ENCODE results near the gene ATP11B. TPM values are rescaled to one million over a fixed set of nuclear protein-coding genes. Genes with fewer than 3 reads are reported as not detected.

Gene ATP11B
- total RNA-seq, 1 experiment from 2014 or later, result 48.8 TPM

DNA sequence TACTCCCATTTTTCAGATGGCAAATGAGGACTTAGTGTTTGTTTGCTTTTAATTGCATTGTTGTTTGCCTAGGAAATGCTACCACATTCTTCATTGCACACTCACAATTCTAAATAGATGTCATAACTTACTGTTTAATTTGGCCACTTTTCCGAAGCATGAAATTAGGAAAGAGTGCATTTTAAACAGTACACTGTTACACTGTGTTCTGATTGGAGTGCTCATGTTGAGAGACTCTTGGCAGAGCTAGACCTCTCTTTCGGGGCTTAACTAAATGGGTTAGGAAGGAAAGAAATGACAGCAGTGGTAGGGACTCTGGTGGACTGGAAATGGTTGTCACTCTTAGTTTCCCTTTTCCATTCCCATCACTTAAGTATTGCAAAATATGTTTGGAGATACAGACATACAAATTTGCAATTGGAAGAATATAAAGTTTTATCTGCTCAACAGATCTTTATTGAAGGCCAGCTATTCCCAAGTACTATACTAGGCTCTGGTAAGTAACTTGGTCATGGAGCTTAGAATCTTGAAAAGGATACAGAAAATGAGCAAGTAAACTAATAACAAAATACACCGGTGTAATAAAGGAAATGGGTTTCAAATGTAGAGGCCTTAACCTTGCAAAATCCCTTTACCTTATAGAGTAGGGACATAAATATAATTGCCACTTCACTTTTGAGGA, 96.8 kb downstream of the ATP11B start:
- TF ChIP-seq EZH2phosphoT487 (IDR thresholded peaks at IDR 0.05; ENCODE audit: borderline replicate concordance, low read length) (no peak), EZH2 (IDR thresholded peaks at IDR 0.05; ENCODE audit: low read length, unreplicated experiment) (no peak)
- TF ChIP-seq, protein P1, sequence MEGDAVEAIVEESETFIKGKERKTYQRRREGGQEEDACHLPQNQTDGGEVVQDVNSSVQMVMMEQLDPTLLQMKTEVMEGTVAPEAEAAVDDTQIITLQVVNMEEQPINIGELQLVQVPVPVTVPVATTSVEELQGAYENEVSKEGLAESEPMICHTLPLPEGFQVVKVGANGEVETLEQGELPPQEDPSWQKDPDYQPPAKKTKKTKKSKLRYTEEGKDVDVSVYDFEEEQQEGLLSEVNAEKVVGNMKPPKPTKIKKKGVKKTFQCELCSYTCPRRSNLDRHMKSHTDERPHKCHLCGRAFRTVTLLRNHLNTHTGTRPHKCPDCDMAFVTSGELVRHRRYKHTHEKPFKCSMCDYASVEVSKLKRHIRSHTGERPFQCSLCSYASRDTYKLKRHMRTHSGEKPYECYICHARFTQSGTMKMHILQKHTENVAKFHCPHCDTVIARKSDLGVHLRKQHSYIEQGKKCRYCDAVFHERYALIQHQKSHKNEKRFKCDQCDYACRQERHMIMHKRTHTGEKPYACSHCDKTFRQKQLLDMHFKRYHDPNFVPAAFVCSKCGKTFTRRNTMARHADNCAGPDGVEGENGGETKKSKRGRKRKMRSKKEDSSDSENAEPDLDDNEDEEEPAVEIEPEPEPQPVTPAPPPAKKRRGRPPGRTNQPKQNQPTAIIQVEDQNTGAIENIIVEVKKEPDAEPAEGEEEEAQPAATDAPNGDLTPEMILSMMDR (conservative IDR thresholded peaks at IDR 0.05; ENCODE audit: low read depth, low read length), result no peak
- Histone ChIP-seq H3K9me2 (replicated peaks; ENCODE audit: low read length) (no peaks in the 10 kb centered on the region), H3K36me3 (ENCODE audit: low read depth, low read length) (no peaks in the 10 kb centered on the region), H2AFZ (ENCODE audit: low read length) (no peak overlapping the region), H3K4me2 (ENCODE audit: low read length) (peak overlapping the region; percentile 48), H3F3A (ENCODE audit: low read length, unreplicated experiment) (no peaks in the 10 kb centered on the region), H3K4me1 (ENCODE audit: insufficient read depth, low read length) (peaks cover 39% of the 10 kb centered on the region), H3K9ac (ENCODE audit: low read length) (no peak overlapping the region), H3K79me2 (ENCODE audit: low read length) (no peaks in the 10 kb centered on the region), H3K4me3 (ENCODE audit: low read length) (peak overlapping the region; percentile 4; the same call in 1 of the 2 replicates), H3K27me3 (ENCODE audit: low read length) (no peaks in the 10 kb centered on the region), H3K9me3 (ENCODE audit: low read length) (no peaks in the 10 kb centered on the region), H4K20me1 (ENCODE audit: low read length) (no peaks in the 10 kb centered on the region), H3K27ac (ENCODE audit: low read length) (peak overlapping the region; percentile 11)
- ATAC-seq, result peak; percentile 85
- intact Hi-C loops (cut with micrococcal nuclease), result loop anchor here (5.0 kb wide), 1 partner anchor 98 kb away; the partner anchor contains the start of gene ATP11B
- POLR2A ChIA-PET (ENCODE audit: unreplicated experiment), result interaction anchor here (0.7 kb wide), 1 partner anchor 18 kb away, joined by 3 read pairs; no protein-coding TSS in a partner anchor
- CTCF ChIA-PET, result no interaction called here
- DNase-seq, result peak; percentile 76
- TSS peak; percentile 28 for BruUV-seq (replicated peaks)

DNA sequence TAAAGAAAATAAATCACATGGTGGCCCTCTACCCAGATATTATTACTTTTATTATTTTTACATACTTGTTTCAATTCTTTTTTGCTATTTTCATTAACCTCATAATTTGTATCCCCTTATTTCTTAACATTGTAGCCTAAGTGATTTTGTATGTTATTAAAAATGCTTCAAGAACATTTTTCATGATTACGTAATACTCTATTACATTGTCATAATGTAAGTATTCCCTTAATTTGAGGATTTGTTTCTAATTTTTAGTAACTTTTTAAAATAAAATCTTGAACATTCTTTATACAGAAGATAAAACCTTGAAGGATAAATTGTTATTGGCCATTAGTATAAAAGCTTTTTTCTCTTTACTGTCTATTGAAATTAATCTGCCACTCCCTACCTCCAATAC, 98.1 kb downstream of the ATP11B start:
- Histone ChIP-seq H3K9me2 (replicated peaks; ENCODE audit: low read length) (no peaks in the 10 kb centered on the region), H3K4me1 (ENCODE audit: insufficient read depth, low read length) (peaks cover 27% of the 10 kb centered on the region), H4K20me1 (ENCODE audit: low read length) (no peaks in the 10 kb centered on the region), H3K9ac (ENCODE audit: low read length) (no peak overlapping the region), H3K27me3 (ENCODE audit: low read length) (no peaks in the 10 kb centered on the region), H2AFZ (ENCODE audit: low read length) (no peak overlapping the region), H3K79me2 (ENCODE audit: low read length) (no peaks in the 10 kb centered on the region), H3K9me3 (ENCODE audit: low read length) (no peaks in the 10 kb centered on the region), H3K27ac (ENCODE audit: low read length) (no peak overlapping the region), H3K36me3 (ENCODE audit: low read depth, low read length) (no peaks in the 10 kb centered on the region), H3K4me3 (ENCODE audit: low read length) (no peak overlapping the region), H3K4me2 (ENCODE audit: low read length) (no peak overlapping the region), H3F3A (ENCODE audit: low read length, unreplicated experiment) (no peaks in the 10 kb centered on the region)
- DNase-seq (no peak), ATAC-seq (no peak)
- intact Hi-C loops (cut with micrococcal nuclease), result no loop called here
- BruUV-seq (replicated peaks), result no TSS peak
- TF ChIP-seq EZH2 (IDR thresholded peaks at IDR 0.05; ENCODE audit: low read length, unreplicated experiment) (no peak), EZH2phosphoT487 (IDR thresholded peaks at IDR 0.05; ENCODE audit: borderline replicate concordance, low read length) (no peak)
- TF ChIP-seq, protein P1 (conservative IDR thresholded peaks at IDR 0.05; ENCODE audit: low read depth, low read length), result no peak
- POLR2A ChIA-PET (ENCODE audit: unreplicated experiment), result no interaction called here
- CTCF ChIA-PET, result no interaction called here

DNA sequence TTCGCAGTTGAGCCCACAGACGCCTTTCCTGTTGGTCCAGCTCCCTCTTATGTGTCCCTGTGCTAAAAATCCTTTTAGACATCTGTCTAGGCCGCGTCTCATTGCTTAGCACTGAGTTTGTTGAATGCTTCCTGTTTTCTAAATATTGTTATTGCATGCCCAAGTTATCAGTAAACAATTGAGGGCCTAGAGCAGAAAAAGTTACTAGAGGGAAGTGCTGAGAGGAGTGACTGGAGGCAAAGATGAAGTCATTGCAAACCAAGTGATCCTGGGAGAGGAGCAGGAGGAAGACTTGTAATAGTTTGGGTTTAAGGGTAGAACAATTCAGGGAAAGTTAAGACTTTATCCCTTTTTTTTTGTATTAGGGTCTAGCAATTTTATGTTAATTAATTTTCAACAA, 98.9 kb downstream of the ATP11B start:
- intact Hi-C loops (cut with micrococcal nuclease), result no loop called here
- H3K9me2 ChIP-seq (replicated peaks; ENCODE audit: low read length), result no peaks in the 10 kb centered on the region
- DNase-seq (no peak), ATAC-seq (no peak)
- CTCF ChIA-PET, result no interaction called here
- BruUV-seq (replicated peaks), result no TSS peak
- H3K36me3 ChIP-seq (ENCODE audit: low read depth, low read length), result no peaks in the 10 kb centered on the region
- no peak overlapping the region for H3K9ac ChIP-seq (ENCODE audit: low read length)
- POLR2A ChIA-PET (ENCODE audit: unreplicated experiment), result no interaction called here
- no peaks in the 10 kb centered on the region for H4K20me1 ChIP-seq (ENCODE audit: low read length)
- TF ChIP-seq EZH2phosphoT487 (IDR thresholded peaks at IDR 0.05; ENCODE audit: borderline replicate concordance, low read length), result no peak
- TF ChIP-seq, protein P1 (conservative IDR thresholded peaks at IDR 0.05; ENCODE audit: low read depth, low read length), result no peak
- TF ChIP-seq EZH2 (IDR thresholded peaks at IDR 0.05; ENCODE audit: low read length, unreplicated experiment), result no peak
- no peak overlapping the region for H3K4me3 ChIP-seq (ENCODE audit: low read length)
- H3K9me3 ChIP-seq (ENCODE audit: low read length), result no peaks in the 10 kb centered on the region
- no peaks in the 10 kb centered on the region for H3F3A ChIP-seq (ENCODE audit: low read length, unreplicated experiment)
- H3K79me2 ChIP-seq (ENCODE audit: low read length), result no peaks in the 10 kb centered on the region
- no peak overlapping the region for H3K4me2 ChIP-seq (ENCODE audit: low read length)
- H3K27ac ChIP-seq (ENCODE audit: low read length), result no peak overlapping the region
- no peak overlapping the region for H2AFZ ChIP-seq (ENCODE audit: low read length)
- peaks cover 18% of the 10 kb centered on the region for H3K4me1 ChIP-seq (ENCODE audit: insufficient read depth, low read length)
- H3K27me3 ChIP-seq (ENCODE audit: low read length), result no peaks in the 10 kb centered on the region

Measured in PC-3 (cell line).